ENCODE results near the gene LHFPL2.

The LHFPL2 gene

DNA sequence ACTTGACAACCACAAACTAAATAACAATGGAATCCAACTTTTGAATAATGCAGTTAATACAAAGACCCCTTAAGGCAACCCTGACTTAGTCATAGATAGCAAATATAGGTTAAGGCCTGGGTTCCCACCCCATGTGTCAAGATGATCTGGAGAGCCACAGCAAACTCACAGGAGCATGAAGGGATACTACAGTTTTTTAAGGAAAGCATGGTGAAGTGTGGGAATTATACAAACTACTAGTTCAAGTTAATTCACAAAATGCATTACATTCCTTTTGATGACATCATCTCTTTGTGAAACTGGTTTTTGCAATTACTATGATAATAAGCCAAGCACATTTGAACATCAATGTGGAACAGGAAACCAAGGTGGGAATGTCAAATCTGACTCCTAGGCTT is 50.6 kb downstream of the LHFPL2 start:
- no peak overlapping the region for H3K27ac ChIP-seq
- TF ChIP-seq, protein P1, sequence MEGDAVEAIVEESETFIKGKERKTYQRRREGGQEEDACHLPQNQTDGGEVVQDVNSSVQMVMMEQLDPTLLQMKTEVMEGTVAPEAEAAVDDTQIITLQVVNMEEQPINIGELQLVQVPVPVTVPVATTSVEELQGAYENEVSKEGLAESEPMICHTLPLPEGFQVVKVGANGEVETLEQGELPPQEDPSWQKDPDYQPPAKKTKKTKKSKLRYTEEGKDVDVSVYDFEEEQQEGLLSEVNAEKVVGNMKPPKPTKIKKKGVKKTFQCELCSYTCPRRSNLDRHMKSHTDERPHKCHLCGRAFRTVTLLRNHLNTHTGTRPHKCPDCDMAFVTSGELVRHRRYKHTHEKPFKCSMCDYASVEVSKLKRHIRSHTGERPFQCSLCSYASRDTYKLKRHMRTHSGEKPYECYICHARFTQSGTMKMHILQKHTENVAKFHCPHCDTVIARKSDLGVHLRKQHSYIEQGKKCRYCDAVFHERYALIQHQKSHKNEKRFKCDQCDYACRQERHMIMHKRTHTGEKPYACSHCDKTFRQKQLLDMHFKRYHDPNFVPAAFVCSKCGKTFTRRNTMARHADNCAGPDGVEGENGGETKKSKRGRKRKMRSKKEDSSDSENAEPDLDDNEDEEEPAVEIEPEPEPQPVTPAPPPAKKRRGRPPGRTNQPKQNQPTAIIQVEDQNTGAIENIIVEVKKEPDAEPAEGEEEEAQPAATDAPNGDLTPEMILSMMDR (conservative IDR thresholded peaks at IDR 0.05): no peak

- no peak overlapping the region for H3K27ac ChIP-seq
- TF ChIP-seq, protein P1 (conservative IDR thresholded peaks at IDR 0.05): no peak
These were observed 51.3 kb downstream of the LHFPL2 start for GRCh38 chr5:78597068-78597973.

GRCh38 chr5:78595458-78595921 is 53.1 kb downstream of the LHFPL2 start:
- TF ChIP-seq, protein P1 (conservative IDR thresholded peaks at IDR 0.05): no peak
- no peak overlapping the region for H3K27ac ChIP-seq

DNA sequence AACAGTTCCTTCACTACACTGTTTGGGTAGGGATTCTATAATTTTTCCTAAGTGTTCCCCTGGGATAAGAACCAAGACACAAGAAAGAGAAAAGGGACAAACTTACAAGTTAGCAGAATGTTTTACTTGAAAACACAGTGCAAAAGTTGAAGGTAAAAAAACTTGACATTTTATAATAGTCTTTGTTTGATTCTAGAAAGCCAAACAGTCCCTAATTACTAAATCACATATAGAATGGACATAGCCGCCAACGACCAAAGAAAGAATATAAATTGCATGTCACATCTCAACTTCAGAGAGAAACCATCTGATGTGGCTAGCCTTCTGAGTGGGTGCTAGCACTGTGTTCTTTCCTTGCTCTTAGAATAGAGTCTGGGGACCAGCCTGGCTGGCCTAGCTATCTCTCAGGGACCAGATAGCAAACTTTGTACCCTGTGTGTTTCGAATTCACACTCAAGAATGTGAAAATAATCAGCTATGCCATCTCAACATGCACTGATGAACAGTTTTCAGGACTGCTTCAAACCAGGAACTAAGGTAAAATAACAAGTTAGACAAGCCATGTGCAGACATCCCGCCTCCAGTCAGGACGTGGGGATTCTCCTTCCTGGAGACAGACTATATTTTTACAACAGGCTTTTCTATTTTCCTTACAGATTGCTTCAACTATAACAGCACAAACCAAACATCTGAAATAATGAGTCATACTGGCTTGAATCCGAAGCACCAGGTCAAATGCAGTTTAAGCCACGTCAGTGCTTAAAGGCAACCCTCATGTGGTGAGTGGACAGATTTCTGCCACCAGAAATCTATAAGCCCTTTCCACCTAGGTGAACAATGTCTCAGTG is 53.7 kb downstream of the LHFPL2 start:
- no peak overlapping the region for H3K27ac ChIP-seq
- TF ChIP-seq, protein P1 (conservative IDR thresholded peaks at IDR 0.05): no peak

- H3K27ac ChIP-seq: no peak overlapping the region
- TF ChIP-seq, protein P1 (conservative IDR thresholded peaks at IDR 0.05): no peak
These were observed 54.6 kb downstream of the LHFPL2 start for GRCh38 chr5:78594021-78594420.

- TF ChIP-seq, protein P1 (conservative IDR thresholded peaks at IDR 0.05): no peak
- H3K27ac ChIP-seq: no peak overlapping the region
These were observed 55.1 kb downstream of the LHFPL2 start for GRCh38 chr5:78593465-78593864.

All from VCaP (cell line).